ENCODE data around the gene CD200.

CD200 gene

DNA sequence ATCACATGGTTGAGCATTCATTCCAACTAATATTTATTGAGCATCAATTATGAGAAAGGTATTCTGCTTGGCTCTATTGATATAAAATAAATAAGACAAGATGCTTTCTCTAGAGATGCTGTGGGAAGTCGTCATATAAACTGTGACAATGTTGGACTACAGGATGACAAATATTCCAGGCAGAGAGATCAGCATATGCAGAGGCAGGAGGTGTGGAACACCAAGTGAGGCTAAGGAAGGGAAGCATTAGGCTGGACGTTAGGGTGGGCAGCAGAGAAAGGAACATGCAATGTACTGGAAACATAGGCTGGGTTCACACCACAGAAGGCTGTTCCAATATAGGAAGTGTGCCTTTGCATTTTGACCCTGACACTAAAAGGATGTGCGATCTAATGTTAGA, 38.6 kb downstream of the CD200 start:
- DNase-seq (ENCODE audit: low read depth), result no peak
- H3K4me3 ChIP-seq (ENCODE audit: low read length), result no peak overlapping the region
- TF ChIP-seq, protein P1, sequence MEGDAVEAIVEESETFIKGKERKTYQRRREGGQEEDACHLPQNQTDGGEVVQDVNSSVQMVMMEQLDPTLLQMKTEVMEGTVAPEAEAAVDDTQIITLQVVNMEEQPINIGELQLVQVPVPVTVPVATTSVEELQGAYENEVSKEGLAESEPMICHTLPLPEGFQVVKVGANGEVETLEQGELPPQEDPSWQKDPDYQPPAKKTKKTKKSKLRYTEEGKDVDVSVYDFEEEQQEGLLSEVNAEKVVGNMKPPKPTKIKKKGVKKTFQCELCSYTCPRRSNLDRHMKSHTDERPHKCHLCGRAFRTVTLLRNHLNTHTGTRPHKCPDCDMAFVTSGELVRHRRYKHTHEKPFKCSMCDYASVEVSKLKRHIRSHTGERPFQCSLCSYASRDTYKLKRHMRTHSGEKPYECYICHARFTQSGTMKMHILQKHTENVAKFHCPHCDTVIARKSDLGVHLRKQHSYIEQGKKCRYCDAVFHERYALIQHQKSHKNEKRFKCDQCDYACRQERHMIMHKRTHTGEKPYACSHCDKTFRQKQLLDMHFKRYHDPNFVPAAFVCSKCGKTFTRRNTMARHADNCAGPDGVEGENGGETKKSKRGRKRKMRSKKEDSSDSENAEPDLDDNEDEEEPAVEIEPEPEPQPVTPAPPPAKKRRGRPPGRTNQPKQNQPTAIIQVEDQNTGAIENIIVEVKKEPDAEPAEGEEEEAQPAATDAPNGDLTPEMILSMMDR (conservative IDR thresholded peaks at IDR 0.05; ENCODE audit: low read length), result no peak

DNA sequence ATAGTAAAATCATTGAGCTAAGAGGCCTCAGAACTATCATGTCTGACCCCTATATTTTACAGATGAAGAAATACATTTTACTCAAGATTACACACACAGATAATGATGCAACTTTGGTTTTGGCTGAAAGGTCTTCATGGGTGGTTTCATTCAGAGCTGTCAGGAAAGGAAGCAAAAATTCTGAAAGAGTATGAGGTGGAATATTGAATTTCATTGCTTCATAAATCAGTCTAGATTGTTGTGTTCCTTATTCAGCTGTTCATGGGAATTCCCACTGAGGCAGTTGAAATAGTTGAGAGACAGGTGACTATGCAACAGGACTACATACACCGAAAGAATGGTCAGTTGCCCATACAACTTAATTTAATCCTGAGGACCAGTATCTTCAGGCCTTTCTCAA, 39.4 kb downstream of the CD200 start:
- DNase-seq (ENCODE audit: low read depth), result no peak
- no peak overlapping the region for H3K4me3 ChIP-seq (ENCODE audit: low read length)
- TF ChIP-seq, protein P1 (conservative IDR thresholded peaks at IDR 0.05; ENCODE audit: low read length), result no peak

DNA sequence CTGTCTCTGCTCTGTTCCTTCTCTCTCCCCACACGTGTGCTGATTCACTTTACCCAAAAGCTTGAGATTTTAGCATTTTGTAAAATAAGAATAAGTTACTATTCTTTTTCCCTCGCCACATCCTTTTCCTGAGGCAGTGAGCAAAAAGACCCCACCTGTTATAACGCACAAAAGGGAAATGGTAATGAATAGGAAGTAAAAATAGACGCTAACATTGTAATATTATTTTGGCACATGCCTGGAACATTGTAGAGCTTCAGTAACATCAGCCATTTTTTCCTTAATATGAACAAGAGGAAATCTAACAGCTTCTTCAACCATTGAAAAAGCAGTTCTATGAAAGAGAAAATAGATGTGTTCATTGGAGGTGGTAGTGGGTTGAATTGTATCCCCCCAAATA, 40.5 kb downstream of the CD200 start:
- no peak overlapping the region for H3K4me3 ChIP-seq (ENCODE audit: low read length)
- DNase-seq (ENCODE audit: low read depth), result no peak
- TF ChIP-seq, protein P1 (conservative IDR thresholded peaks at IDR 0.05; ENCODE audit: low read length), result no peak

DNA sequence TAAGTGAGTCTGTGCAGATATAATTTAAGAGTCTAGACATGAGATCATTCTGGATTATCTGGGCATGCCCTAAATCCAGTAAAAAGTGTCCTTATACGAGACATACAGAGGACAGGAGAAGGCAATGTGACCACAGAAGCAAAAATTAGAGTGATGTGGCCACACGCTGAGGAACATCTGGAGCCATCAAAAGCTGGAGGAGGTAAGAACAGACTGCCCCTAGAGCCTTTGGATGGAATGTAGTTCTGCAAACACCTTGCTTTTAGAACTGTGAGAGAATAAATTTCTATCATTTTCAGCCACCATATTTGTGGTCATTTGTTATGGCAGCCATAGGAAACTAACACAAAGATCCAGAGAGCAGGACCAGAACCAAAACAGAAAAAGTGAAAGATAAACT, 41.0 kb downstream of the CD200 start:
- no peak overlapping the region for H3K4me3 ChIP-seq (ENCODE audit: low read length)
- DNase-seq (ENCODE audit: low read depth), result no peak
- TF ChIP-seq, protein P1 (conservative IDR thresholded peaks at IDR 0.05; ENCODE audit: low read length), result no peak

DNA sequence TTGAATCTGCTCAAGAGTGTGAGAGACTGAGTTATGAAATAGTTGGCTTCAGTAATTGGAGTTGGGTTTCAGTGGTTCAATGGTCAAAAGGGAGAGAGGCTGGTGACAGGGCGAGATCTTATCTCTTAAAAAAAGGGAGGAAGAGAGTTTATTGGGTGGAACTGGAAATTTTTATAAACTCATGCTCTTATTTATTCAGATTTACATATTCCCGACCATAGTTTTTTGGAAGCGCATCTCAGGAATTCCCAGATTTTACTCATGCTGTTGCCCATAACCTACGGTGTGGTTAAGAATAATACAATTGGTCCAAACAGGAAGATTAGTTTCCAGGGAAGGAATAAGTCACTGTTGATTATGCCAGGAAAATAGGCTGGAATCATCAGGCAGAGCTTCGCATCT, 41.4 kb downstream of the CD200 start:
- no peak for DNase-seq (ENCODE audit: low read depth)
- TF ChIP-seq, protein P1 (conservative IDR thresholded peaks at IDR 0.05; ENCODE audit: low read length), result no peak
- H3K4me3 ChIP-seq (ENCODE audit: low read length), result no peak overlapping the region

DNA sequence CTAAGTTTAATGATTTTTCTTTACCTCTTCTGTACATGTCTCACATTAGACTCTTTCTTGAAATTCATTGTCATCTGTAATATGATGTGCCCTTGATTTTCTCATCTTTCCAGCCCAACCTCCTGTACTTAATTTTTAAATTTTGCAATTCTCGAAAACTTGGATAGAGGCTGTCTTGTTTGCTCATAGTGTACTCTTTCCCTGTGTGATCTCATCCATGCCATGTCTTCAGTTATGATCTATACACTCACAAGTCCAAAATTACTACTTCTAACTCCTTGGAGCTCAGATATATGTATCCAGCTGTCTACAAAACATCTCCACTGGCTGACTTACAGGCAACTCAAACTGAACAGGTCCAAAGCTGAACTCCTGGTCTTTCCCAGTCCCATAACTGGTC, 42.2 kb downstream of the CD200 start:
- DNase-seq (ENCODE audit: low read depth), result no peak
- TF ChIP-seq, protein P1 (conservative IDR thresholded peaks at IDR 0.05; ENCODE audit: low read length), result no peak
- H3K4me3 ChIP-seq (ENCODE audit: low read length), result no peak overlapping the region

DNA sequence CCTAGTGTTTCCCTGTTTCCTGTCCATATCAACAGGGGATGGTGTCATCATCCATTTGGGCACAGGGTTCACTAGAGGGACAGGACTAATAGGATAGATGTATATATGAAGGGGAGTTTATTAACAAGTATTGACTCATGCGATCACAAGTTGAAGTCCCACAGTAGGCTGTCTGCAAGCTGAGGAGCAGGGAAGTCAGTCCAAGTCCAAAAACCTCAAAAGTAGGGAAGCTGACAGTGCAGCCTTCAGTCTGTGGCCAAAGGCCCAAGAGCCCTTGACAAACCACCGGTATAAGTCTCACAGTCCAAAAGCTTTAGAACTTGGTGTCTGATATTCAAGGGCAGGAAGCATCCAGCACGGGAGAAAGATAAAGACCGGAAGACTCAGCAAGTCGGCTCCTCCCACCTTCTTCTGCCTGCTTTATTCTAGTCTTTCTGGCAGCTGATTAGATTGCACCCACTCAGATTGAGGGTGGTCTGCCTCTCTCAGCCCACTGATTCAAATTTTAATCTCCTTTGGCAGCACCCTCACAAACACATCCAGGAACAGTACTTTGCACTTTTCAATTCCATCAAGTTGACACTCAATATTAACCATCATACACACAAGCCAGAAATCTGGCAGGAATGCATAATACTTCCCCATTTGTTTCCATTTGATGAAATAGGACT, 43.4 kb downstream of the CD200 start:
- H3K4me3 ChIP-seq (ENCODE audit: low read length), result no peak overlapping the region
- no peak for DNase-seq (ENCODE audit: low read depth)
- TF ChIP-seq, protein P1 (conservative IDR thresholded peaks at IDR 0.05; ENCODE audit: low read length), result no peak

Measured in AG10803 (cell line).